Testis (tissue), 2 donors: ENCODE data around the gene CCDC158.

Source experiments
- POLR2A ChIP-seq: fragments of 450-650 bp; IDR thresholded peaks from one replicate; pipeline ENCODE4 v1.6.1; 2017; ENCODE audit warnings: antibody characterized with exemption, mild to moderate bottlenecking, moderate library complexity
- TF ChIP-seq, protein P1 (sequence below), 3 experiments: fragments of 450-650 bp in 2 of 3; fragments of 200-600 bp in 1 of 3; sonication (generic) in 1 of 3; IDR thresholded peaks; one replicate each; pipeline ENCODE4 v1.5.1; 2016 to 2019; ENCODE audit warnings: antibody characterized with exemption in 3 of 3, mild to moderate bottlenecking in 2 of 3, moderate library complexity in 1 of 3

DNA sequence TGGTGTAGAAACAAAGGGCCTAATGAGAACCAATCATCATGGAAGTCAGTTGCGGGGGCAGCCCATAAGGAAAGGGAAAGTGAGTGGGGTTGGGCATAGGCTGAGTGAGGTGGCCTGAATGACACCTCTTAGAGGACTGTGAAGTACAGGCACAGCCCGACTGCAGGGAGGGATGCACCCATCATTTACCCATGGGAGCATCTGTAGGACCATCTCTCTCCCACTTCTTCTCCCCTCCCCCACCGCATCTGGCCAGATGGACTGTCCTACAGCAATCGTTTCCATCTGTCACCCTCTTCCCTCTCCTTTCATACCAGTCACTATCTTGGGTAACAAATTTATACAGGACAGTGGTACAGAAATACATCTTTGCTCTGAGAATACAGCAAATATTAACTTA, 110.3 kb downstream of the CCDC158 start:
- TF ChIP-seq, protein P1, sequence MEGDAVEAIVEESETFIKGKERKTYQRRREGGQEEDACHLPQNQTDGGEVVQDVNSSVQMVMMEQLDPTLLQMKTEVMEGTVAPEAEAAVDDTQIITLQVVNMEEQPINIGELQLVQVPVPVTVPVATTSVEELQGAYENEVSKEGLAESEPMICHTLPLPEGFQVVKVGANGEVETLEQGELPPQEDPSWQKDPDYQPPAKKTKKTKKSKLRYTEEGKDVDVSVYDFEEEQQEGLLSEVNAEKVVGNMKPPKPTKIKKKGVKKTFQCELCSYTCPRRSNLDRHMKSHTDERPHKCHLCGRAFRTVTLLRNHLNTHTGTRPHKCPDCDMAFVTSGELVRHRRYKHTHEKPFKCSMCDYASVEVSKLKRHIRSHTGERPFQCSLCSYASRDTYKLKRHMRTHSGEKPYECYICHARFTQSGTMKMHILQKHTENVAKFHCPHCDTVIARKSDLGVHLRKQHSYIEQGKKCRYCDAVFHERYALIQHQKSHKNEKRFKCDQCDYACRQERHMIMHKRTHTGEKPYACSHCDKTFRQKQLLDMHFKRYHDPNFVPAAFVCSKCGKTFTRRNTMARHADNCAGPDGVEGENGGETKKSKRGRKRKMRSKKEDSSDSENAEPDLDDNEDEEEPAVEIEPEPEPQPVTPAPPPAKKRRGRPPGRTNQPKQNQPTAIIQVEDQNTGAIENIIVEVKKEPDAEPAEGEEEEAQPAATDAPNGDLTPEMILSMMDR (IDR thresholded peaks at IDR 0.05), result no peak
- no peak for TF ChIP-seq POLR2A
